Liver (tissue), 3 donors: ENCODE data around the gene EDNRA.

Experiments
- SP1 ChIP-seq: IDR thresholded peaks from 2 replicates; pipeline ENCODE4 v1.6.1; 2018; ENCODE audit warnings: antibody characterized with exemption, mild to moderate bottlenecking
- TF ChIP-seq, protein P1 (sequence below): fragments of 150-350 bp; IDR thresholded peaks from 2 replicates; pipeline ENCODE4 v1.5.1; 2017; ENCODE audit warnings: improper control_type of control experiment, low read depth, low read length; ENCODE audit not compliant: missing input control
- TF ChIP-seq, protein P2 (sequence below): IDR thresholded peaks from 2 replicates; pipeline ENCODE4 v1.6.1; 2016; ENCODE audit warnings: antibody characterized with exemption, mild to moderate bottlenecking
- TF ChIP-seq, protein P3 (sequence below): IDR thresholded peaks from 2 replicates; pipeline ENCODE4 v1.6.1; 2016; ENCODE audit warnings: antibody characterized with exemption
- donor health status: healthy.
- donor health status: healthy.

DNA sequence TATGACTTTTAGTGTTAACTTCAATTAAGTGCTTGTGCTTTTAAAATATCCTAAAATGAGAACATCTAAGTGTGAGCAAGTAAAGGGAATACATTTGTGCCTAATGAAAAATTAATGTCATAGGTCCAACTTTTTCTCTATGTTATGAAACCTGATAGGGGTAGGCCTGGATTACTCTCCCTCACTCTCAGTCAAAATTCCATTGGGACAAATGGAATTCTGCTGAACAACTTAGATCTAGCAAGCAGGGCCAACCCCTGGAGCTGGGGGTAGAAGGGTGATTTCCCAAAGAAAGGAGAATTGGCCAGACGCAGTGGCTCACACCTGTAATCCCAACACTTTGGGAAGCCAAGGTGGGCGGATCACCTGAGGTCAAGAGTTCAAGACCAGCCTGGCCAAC lies 67.4 kb downstream of the EDNRA start:
- TF ChIP-seq, protein P1, sequence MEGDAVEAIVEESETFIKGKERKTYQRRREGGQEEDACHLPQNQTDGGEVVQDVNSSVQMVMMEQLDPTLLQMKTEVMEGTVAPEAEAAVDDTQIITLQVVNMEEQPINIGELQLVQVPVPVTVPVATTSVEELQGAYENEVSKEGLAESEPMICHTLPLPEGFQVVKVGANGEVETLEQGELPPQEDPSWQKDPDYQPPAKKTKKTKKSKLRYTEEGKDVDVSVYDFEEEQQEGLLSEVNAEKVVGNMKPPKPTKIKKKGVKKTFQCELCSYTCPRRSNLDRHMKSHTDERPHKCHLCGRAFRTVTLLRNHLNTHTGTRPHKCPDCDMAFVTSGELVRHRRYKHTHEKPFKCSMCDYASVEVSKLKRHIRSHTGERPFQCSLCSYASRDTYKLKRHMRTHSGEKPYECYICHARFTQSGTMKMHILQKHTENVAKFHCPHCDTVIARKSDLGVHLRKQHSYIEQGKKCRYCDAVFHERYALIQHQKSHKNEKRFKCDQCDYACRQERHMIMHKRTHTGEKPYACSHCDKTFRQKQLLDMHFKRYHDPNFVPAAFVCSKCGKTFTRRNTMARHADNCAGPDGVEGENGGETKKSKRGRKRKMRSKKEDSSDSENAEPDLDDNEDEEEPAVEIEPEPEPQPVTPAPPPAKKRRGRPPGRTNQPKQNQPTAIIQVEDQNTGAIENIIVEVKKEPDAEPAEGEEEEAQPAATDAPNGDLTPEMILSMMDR = no peak
- TF ChIP-seq SP1 = no peak
- TF ChIP-seq, protein P2, sequence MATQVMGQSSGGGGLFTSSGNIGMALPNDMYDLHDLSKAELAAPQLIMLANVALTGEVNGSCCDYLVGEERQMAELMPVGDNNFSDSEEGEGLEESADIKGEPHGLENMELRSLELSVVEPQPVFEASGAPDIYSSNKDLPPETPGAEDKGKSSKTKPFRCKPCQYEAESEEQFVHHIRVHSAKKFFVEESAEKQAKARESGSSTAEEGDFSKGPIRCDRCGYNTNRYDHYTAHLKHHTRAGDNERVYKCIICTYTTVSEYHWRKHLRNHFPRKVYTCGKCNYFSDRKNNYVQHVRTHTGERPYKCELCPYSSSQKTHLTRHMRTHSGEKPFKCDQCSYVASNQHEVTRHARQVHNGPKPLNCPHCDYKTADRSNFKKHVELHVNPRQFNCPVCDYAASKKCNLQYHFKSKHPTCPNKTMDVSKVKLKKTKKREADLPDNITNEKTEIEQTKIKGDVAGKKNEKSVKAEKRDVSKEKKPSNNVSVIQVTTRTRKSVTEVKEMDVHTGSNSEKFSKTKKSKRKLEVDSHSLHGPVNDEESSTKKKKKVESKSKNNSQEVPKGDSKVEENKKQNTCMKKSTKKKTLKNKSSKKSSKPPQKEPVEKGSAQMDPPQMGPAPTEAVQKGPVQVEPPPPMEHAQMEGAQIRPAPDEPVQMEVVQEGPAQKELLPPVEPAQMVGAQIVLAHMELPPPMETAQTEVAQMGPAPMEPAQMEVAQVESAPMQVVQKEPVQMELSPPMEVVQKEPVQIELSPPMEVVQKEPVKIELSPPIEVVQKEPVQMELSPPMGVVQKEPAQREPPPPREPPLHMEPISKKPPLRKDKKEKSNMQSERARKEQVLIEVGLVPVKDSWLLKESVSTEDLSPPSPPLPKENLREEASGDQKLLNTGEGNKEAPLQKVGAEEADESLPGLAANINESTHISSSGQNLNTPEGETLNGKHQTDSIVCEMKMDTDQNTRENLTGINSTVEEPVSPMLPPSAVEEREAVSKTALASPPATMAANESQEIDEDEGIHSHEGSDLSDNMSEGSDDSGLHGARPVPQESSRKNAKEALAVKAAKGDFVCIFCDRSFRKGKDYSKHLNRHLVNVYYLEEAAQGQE = no peak
- TF ChIP-seq, protein P3, sequence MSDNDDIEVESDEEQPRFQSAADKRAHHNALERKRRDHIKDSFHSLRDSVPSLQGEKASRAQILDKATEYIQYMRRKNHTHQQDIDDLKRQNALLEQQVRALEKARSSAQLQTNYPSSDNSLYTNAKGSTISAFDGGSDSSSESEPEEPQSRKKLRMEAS = no peak
